Measurements from ENCODE around the gene ZNF688. TPM values are rescaled to one million over a fixed set of nuclear protein-coding genes. Genes with fewer than 3 reads are reported as not detected.

The ZNF688 gene
- total and polyA plus RNA-seq, 2 experiments from 2014 or later: 9.8 to 21.0 TPM

GRCh38 chr16:30533146-30533522 lies 38.4 kb downstream of the ZNF688 start:
- 77% methylated on average over 11 of the region's 11 CpGs for WGBS (ENCODE audit: low lambda C conversion rate, missing lambda C conversion rate)
- Histone ChIP-seq H3K36me3 (replicated peaks; ENCODE audit: insufficient read depth, low read depth) (no peaks in the 10 kb centered on the region), H3K27ac (no peak overlapping the region), H4K20me1 (ENCODE audit: insufficient read depth, poor library complexity, severe bottlenecking) (no peaks in the 10 kb centered on the region), H3K4me2 (peak overlapping the region; percentile 81), H3K79me2 (peaks cover 42% of the 10 kb centered on the region), H3K4me1 (ENCODE audit: insufficient read depth) (peaks cover 25% of the 10 kb centered on the region), H3K9me3 (ENCODE audit: low read depth) (no peaks in the 10 kb centered on the region), H3K27me3 (no peaks in the 10 kb centered on the region), H3K9me2 (replicated peaks; ENCODE audit: insufficient read depth) (no peaks in the 10 kb centered on the region), H3K4me3 (no peak overlapping the region), H2AFZ (no peak overlapping the region)
- TF ChIP-seq CTCF (IDR thresholded peaks at IDR 0.05; ENCODE audit: poor library complexity) (no peak), EZH2 (IDR thresholded peaks at IDR 0.05; ENCODE audit: borderline replicate concordance) (no peak), EZH2phosphoT487 (IDR thresholded peaks at IDR 0.05; ENCODE audit: low read depth, severe bottlenecking, unreplicated experiment) (no peak)
- no peak for DNase-seq (ENCODE audit: low spot score)

- 99% methylated on average over 51 of the region's 57 CpGs for WGBS (ENCODE audit: low lambda C conversion rate, missing lambda C conversion rate)
- H3K36me3 ChIP-seq (replicated peaks; ENCODE audit: insufficient read depth, low read depth): no peaks in the 10 kb centered on the region
- DNase-seq (ENCODE audit: low spot score): no peak
- H3K4me2 ChIP-seq: peak overlapping the region; percentile 81
- H3K4me1 ChIP-seq (ENCODE audit: insufficient read depth): peaks cover 31% of the 10 kb centered on the region
- no peaks in the 10 kb centered on the region for H3K9me2 ChIP-seq (replicated peaks; ENCODE audit: insufficient read depth)
- no peaks in the 10 kb centered on the region for H4K20me1 ChIP-seq (ENCODE audit: insufficient read depth, poor library complexity, severe bottlenecking)
- no peaks in the 10 kb centered on the region for H3K27me3 ChIP-seq
- no peaks in the 10 kb centered on the region for H3K9me3 ChIP-seq (ENCODE audit: low read depth)
- peaks cover 42% of the 10 kb centered on the region for H3K79me2 ChIP-seq
- no peak overlapping the region for H3K4me3 ChIP-seq
- no peak overlapping the region for H2AFZ ChIP-seq
- TF ChIP-seq CTCF (IDR thresholded peaks at IDR 0.05; ENCODE audit: poor library complexity) (no peak), EZH2phosphoT487 (IDR thresholded peaks at IDR 0.05; ENCODE audit: low read depth, severe bottlenecking, unreplicated experiment) (no peak), EZH2 (IDR thresholded peaks at IDR 0.05; ENCODE audit: borderline replicate concordance) (no peak)
- H3K27ac ChIP-seq: no peak overlapping the region
These were observed 39.0 kb downstream of the ZNF688 start for GRCh38 chr16:30532285-30533145.

- Histone ChIP-seq H3K9me2 (replicated peaks; ENCODE audit: insufficient read depth) (no peaks in the 10 kb centered on the region), H3K79me2 (peaks cover 32% of the 10 kb centered on the region), H3K36me3 (replicated peaks; ENCODE audit: insufficient read depth, low read depth) (no peaks in the 10 kb centered on the region), H4K20me1 (ENCODE audit: insufficient read depth, poor library complexity, severe bottlenecking) (no peaks in the 10 kb centered on the region), H3K27me3 (no peaks in the 10 kb centered on the region), H3K4me1 (ENCODE audit: insufficient read depth) (peaks cover 16% of the 10 kb centered on the region), H3K9me3 (ENCODE audit: low read depth) (no peaks in the 10 kb centered on the region), H2AFZ (no peak overlapping the region), H3K4me3 (no peak overlapping the region), H3K27ac (no peak overlapping the region), H3K4me2 (no peak overlapping the region)
- no peak for TF ChIP-seq EZH2phosphoT487 (IDR thresholded peaks at IDR 0.05; ENCODE audit: low read depth, severe bottlenecking, unreplicated experiment)
- TF ChIP-seq EZH2 (IDR thresholded peaks at IDR 0.05; ENCODE audit: borderline replicate concordance): no peak
- no peak for TF ChIP-seq CTCF (IDR thresholded peaks at IDR 0.05; ENCODE audit: poor library complexity)
- DNase-seq (ENCODE audit: low spot score): no peak
- WGBS (ENCODE audit: low lambda C conversion rate, missing lambda C conversion rate): 83% methylated on average over 13 of the region's 13 CpGs
These were observed 41.1 kb downstream of the ZNF688 start for GRCh38 chr16:30530163-30531037.
